H1 (cell line): ENCODE measurements around the gene GNB1. TPM values are rescaled to one million over a fixed set of nuclear protein-coding genes. Genes with fewer than 3 reads are reported as not detected.

ENCODE experiments used
- CTCF ChIA-PET: fragments of 300-600 bp; sonication (Branson Sonifier 250); formaldehyde crosslinking; loops from one replicate; lab custom pipeline; 2021; ENCODE audit not compliant: partially characterized antibody; lab: Charles Lee
- POLR2A ChIA-PET: fragments of 300-600 bp; sonication (Branson Sonifier 250); formaldehyde crosslinking; loops from one replicate; lab custom pipeline; 2021; ENCODE audit warnings: inconsistent platforms; ENCODE audit not compliant: partially characterized antibody; lab: Charles Lee
- DNase-seq, 2 experiments: peaks; one replicate each; pipeline versions ENCODE4 v3.0.0 to v3.0.0-alpha.2; 2010 to 2022; ENCODE audit warnings: low spot score in 2 of 2, low read depth in 1 of 2, mixed read lengths in 1 of 2
- FAIRE-seq: peaks from 2 replicates; lab custom pipeline; 2011; peaks lifted over from hg19 to GRCh38; lab: Jason Lieb, UNC
- H2AFZ ChIP-seq: 2 replicates; pipeline ENCODE4 v1.8.1; 2012; ENCODE audit warnings: low read length, inconsistent platforms
- H2AK5ac ChIP-seq: 2 replicates; pipeline ENCODE4 v1.6.1; 2013; ENCODE audit warnings: low read depth, low read length
- H2BK120ac ChIP-seq: replicated peaks from 2 replicates; pipeline ENCODE3; 2013; ENCODE audit warnings: low read depth, low read length, inconsistent platforms
- H2BK12ac ChIP-seq: 2 replicates; pipeline ENCODE4 v1.6.1; 2013; ENCODE audit warnings: low read depth, low read length
- H2BK15ac ChIP-seq: 2 replicates; pipeline ENCODE4 v1.6.1; 2013; ENCODE audit warnings: low read length
- H2BK20ac ChIP-seq: 2 replicates; pipeline ENCODE4 v1.6.1; 2013; ENCODE audit warnings: low read length
- H2BK5ac ChIP-seq: 2 replicates; pipeline ENCODE4 v1.6.1; 2013; ENCODE audit warnings: low read depth, low read length
- H3K14ac ChIP-seq: 2 replicates; pipeline ENCODE4 v1.6.1; 2013; ENCODE audit warnings: inconsistent platforms; ENCODE audit not compliant: insufficient read length
- H3K18ac ChIP-seq: 2 replicates; pipeline ENCODE4 v1.6.1; 2013; ENCODE audit warnings: low read length; ENCODE audit errors: extremely low read depth
- H3K23ac ChIP-seq: 2 replicates; pipeline ENCODE4 v1.6.1; 2013; ENCODE audit warnings: inconsistent platforms; ENCODE audit not compliant: insufficient read length
- H3K23me2 ChIP-seq: 2 replicates; pipeline ENCODE4 v1.6.1; 2013; ENCODE audit warnings: low read depth, low read length
- H3K27ac ChIP-seq: 2 replicates; pipeline ENCODE4 v1.6.1; 2011; ENCODE audit warnings: low read depth, low read length, inconsistent platforms
- H3K27me3 ChIP-seq, 4 experiments: replicated peaks in 1 of 4; 1 replicate in 1 of 4; 2 replicates in 3 of 4; pipeline versions ENCODE4 v1.6.1 to v1.8.1; 2011 to 2013; ENCODE audit warnings: low read length in 3 of 4, mild to moderate bottlenecking in 3 of 4, inconsistent platforms in 2 of 4, mixed read lengths in 2 of 4, moderate library complexity in 1 of 4; ENCODE audit not compliant: control insufficient read depth in 3 of 4, insufficient read depth in 3 of 4; ENCODE audit errors: extremely low read depth in 1 of 4
- H3K36me3 ChIP-seq, 4 experiments: 2 replicates each; pipeline versions ENCODE4 v1.6.1 to v1.8.1; 2011 to 2013; ENCODE audit warnings: mild to moderate bottlenecking in 4 of 4, low read length in 3 of 4, moderate library complexity in 2 of 4, control low read depth in 1 of 4, inconsistent platforms in 1 of 4; ENCODE audit not compliant: insufficient read depth in 4 of 4, control insufficient read depth in 2 of 4
- H3K4ac ChIP-seq: replicated peaks from 2 replicates; pipeline ENCODE3; 2013; ENCODE audit warnings: low read length, low read depth, mixed read lengths, inconsistent platforms; ENCODE audit not compliant: insufficient read length
- H3K4me1 ChIP-seq, 4 experiments: replicated peaks in 1 of 4; 1 replicate in 1 of 4; 2 replicates in 3 of 4; pipeline versions ENCODE4 v1.6.1 to v1.8.1; 2011 to 2013; ENCODE audit warnings: low read length in 3 of 4, inconsistent platforms in 2 of 4, mixed read lengths in 1 of 4; ENCODE audit not compliant: insufficient read depth in 4 of 4, control insufficient read depth in 3 of 4
- H3K4me2 ChIP-seq, 2 experiments: 2 replicates each; pipeline versions ENCODE4 v1.6.1 to v1.8.1; 2011 to 2013; ENCODE audit warnings: low read depth in 2 of 2, low read length in 2 of 2, control low read depth in 1 of 2, inconsistent platforms in 1 of 2, mild to moderate bottlenecking in 1 of 2; ENCODE audit not compliant: insufficient read depth in 1 of 2
- H3K4me3 ChIP-seq, 4 experiments: fragments of 200-600, 300-600 bp in 1 of 4; sonication (generic), shearing (Covaris generic), sonication (Bioruptor Twin) in 1 of 4; 2 replicates each; pipeline versions ENCODE4 v1.5.1 to v1.8.1; 2011 to 2016; ENCODE audit warnings: low read length in 4 of 4, low read depth in 3 of 4, control low read depth in 2 of 4, inconsistent platforms in 2 of 4, mild to moderate bottlenecking in 2 of 4, mixed read lengths in 1 of 4, moderate library complexity in 1 of 4; ENCODE audit not compliant: insufficient read depth in 2 of 4; ENCODE audit errors: extremely low read depth in 1 of 4
- H3K56ac ChIP-seq: replicated peaks from 2 replicates; pipeline ENCODE3; 2013; ENCODE audit warnings: low read depth, mild to moderate bottlenecking, mixed read lengths, low read length, inconsistent platforms; ENCODE audit not compliant: insufficient read length
- H3K79me1 ChIP-seq: 2 replicates; pipeline ENCODE4 v1.6.1; 2013; ENCODE audit warnings: low read depth, low read length, control low read depth
- H3K79me2 ChIP-seq, 2 experiments: 2 replicates each; pipeline versions ENCODE4 v1.6.1 to v1.8.1; 2012 to 2013; ENCODE audit warnings: low read length in 2 of 2, mild to moderate bottlenecking in 2 of 2, inconsistent platforms in 1 of 2; ENCODE audit not compliant: insufficient read depth in 2 of 2, control insufficient read depth in 1 of 2
- H3K9ac ChIP-seq, 4 experiments: replicated peaks in 1 of 4; 1 replicate in 1 of 4; 2 replicates in 3 of 4; pipeline versions ENCODE4 v1.6.1 to v1.8.1; 2011 to 2013; ENCODE audit warnings: low read depth in 3 of 4, low read length in 3 of 4, control low read depth in 2 of 4, mild to moderate bottlenecking in 2 of 4, moderate library complexity in 2 of 4, inconsistent platforms in 1 of 4; ENCODE audit errors: extremely low read depth in 1 of 4
- H3K9me3 ChIP-seq, 2 experiments: 2 replicates each; pipeline versions ENCODE4 v1.6.1 to v1.8.1; 2012 to 2013; ENCODE audit warnings: mild to moderate bottlenecking in 2 of 2, moderate library complexity in 2 of 2, control low read depth in 1 of 2, inconsistent platforms in 1 of 2, low read depth in 1 of 2, low read length in 1 of 2, mixed read lengths in 1 of 2; ENCODE audit not compliant: insufficient read depth in 2 of 2
- H4K20me1 ChIP-seq, 2 experiments: replicated peaks in 1 of 2; 2 replicates each; pipeline versions ENCODE3 to v1.8.1; 2011 to 2013; ENCODE audit warnings: inconsistent platforms in 2 of 2, low read length in 2 of 2, mild to moderate bottlenecking in 1 of 2; ENCODE audit not compliant: insufficient read depth in 2 of 2, control insufficient read depth in 1 of 2
- H4K5ac ChIP-seq: 2 replicates; pipeline ENCODE4 v1.6.1; 2013; ENCODE audit warnings: low read length, low read depth, mixed read lengths, inconsistent platforms; ENCODE audit not compliant: insufficient read length
- H4K8ac ChIP-seq: 2 replicates; pipeline ENCODE4 v1.8.0; 2013; ENCODE audit warnings: mild to moderate bottlenecking, moderate library complexity, low read length, inconsistent platforms; ENCODE audit not compliant: insufficient read depth; ENCODE audit errors: extremely low read depth
- H4K91ac ChIP-seq: replicated peaks from 2 replicates; pipeline ENCODE3; 2013; ENCODE audit warnings: low read length, mixed read lengths, inconsistent platforms; ENCODE audit not compliant: insufficient read length
- CBX5 ChIP-seq: fragments of 300-800, 300-1000 bp; sonication (generic); IDR thresholded peaks from 2 replicates; pipeline ENCODE4 v1.7.1; 2016; ENCODE audit warnings: antibody characterized with exemption, low read length, low read depth
- GTF2F1 ChIP-seq: IDR thresholded peaks from 2 replicates; pipeline ENCODE4 v1.6.1; 2012; ENCODE audit warnings: low read depth, low read length, improper control_type of control experiment, borderline replicate concordance
- WGBS, 2 experiments: shearing (Covaris generic) in 1 of 2; methylation state at CpG; one replicate each; pipeline versions ENCODE4 v1.1.6 to v1.1.7; 2013 to 2015; ENCODE audit warnings: low lambda C conversion rate in 2 of 2, mixed read lengths in 2 of 2, inconsistent platforms in 1 of 2, low coverage in 1 of 2, missing lambda C conversion rate in 1 of 2; ENCODE audit not compliant: insufficient replicate concordance in 2 of 2, insufficient coverage in 1 of 2, insufficient read length in 1 of 2; ENCODE audit errors: extremely low coverage in 1 of 2, missing lambda C conversion rate in 1 of 2; 5-methylcytosine and 5-hydroxymethylcytosine counted together
- polyA plus RNA-seq, 7 experiments: library from polyadenylated mRNA; depleted of rRNA in 3 of 7; stranded (reverse) in 5 of 7; unstranded in 2 of 7; fragments of >200 nt in 5 of 7; fragments of 200-250 nt in 2 of 7; gene quantifications; 1 replicate in 5 of 7; 2 replicates in 1 of 7; 4 replicates in 1 of 7; pipeline versions ENCODE4 v1.2.1 to v1.2.3, GENCODE V29; 2011 to 2013; ENCODE audit warnings: missing spikeins in 2 of 7, mixed read lengths in 2 of 7
- total RNA-seq: library from RNA; stranded (reverse); fragmentation: NEBNext Ultra II Directional; extraction: Animal tissue kit (Norgen Biotek cat#: 25700); gene quantifications from 2 replicates; pipeline ENCODE4 v1.2.1, GENCODE V29; 2021

Gene GNB1
- total and polyA plus RNA-seq, 2 of the 8 experiments (the other 6 are each of a cell fraction or from before 2014, with no cell fraction given): 343 to 382 TPM

DNA sequence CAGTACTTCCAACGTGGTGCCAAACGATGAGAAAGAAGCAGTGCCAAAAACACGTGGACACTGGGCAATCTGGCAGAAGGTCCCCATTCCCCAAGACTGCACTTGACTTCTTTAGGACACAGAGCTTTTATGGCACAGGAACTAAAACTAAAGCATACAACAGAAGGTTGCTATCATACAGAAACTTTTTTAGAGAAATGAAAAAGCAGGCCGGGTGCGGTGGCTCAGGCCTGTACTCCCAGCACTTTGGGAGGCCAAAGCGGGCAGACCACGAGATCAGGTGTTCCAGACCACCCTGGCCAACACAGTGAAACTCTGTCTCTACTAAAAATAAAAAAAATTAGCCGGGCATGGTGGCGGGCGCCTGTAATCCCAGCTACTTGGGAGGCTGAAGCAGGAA lies 43.0 kb downstream of the GNB1 start:
- no peak overlapping the region for H2BK12ac ChIP-seq
- no peak overlapping the region for H3K14ac ChIP-seq
- H3K9me3 ChIP-seq: no peaks in the 10 kb centered on the region
- no peaks in the 10 kb centered on the region for H3K27me3 ChIP-seq
- TF ChIP-seq GTF2F1 (no peak), CBX5 (no peak)
- TF ChIP-seq, all 59 proteins: peak for 0
- Histone ChIP-seq H3K79me1 (peaks cover 18% of the 10 kb centered on the region), H2BK15ac (no peak overlapping the region), H3K36me3 (no peaks in the 10 kb centered on the region; a peak in 2 of 8 replicates), H3K23ac (no peak overlapping the region), H3K27ac (no peak overlapping the region), H4K5ac (no peak overlapping the region), H3K4me3 (no peak overlapping the region), H2BK5ac (no peak overlapping the region; the same call in 1 of the 2 replicates), H2AFZ (no peak overlapping the region), H4K8ac (no peak overlapping the region), H3K9ac (no peak overlapping the region), H4K91ac (no peak overlapping the region), H4K20me1 (peaks cover 16 to 22% of the 10 kb centered on the region in 2 experiments), H3K23me2 (no peaks in the 10 kb centered on the region), H2BK120ac (no peak overlapping the region), H3K56ac (no peak overlapping the region), H3K4me2 (no peak overlapping the region), H2BK20ac (no peak overlapping the region), H3K18ac (no peak overlapping the region), H3K79me2 (peaks cover 17 to 95% of the 10 kb centered on the region in 2 experiments), H3K4ac (no peak overlapping the region), H3K4me1 (peaks cover 0 to 6% (median 1%) of the 10 kb centered on the region in 4 experiments; a peak in 3 of 7 replicates), H2AK5ac (no peak overlapping the region)
- 93% methylated on average over 10 of the region's 10 CpGs; no CpG with 5 or more reads in 1 of the 2 experiments for WGBS, 2 experiments
- FAIRE-seq (no peak), DNase-seq (no peak)
- POLR2A ChIA-PET: interaction anchor here (1.0 kb wide), 1 partner anchor 68 kb away, joined by 3 read pairs; no protein-coding TSS in a partner anchor
- CTCF ChIA-PET: interaction anchor here (0.8 to 1.8 kb wide), 7 partner anchors 9 to 68 kb away, joined by 3 to 5 read pairs (median 3); no protein-coding TSS in a partner anchor
